Measurements from ENCODE around the gene CORO2A.

The CORO2A gene

GRCh38 chr9:98219794-98220370 is 27.4 kb upstream of the CORO2A start:
- DNase-seq, result no peak

GRCh38 chr9:98219364-98219716 is 26.9 kb upstream of the CORO2A start:
- no peak for DNase-seq

GRCh38 chr9:98218562-98219363 is 26.3 kb upstream of the CORO2A start:
- DNase-seq, result no peak

GRCh38 chr9:98217255-98217654 is 24.8 kb upstream of the CORO2A start:
- no peak for DNase-seq

- no peak for DNase-seq
These were observed 24.0 kb upstream of the CORO2A start for GRCh38 chr9:98216391-98216790.

GRCh38 chr9:98215821-98216220 is 23.4 kb upstream of the CORO2A start:
- no peak for DNase-seq

- no peak for DNase-seq
These were observed 22.8 kb upstream of the CORO2A start for GRCh38 chr9:98215271-98215670.

GRCh38 chr9:98214811-98215210 is 22.4 kb upstream of the CORO2A start:
- no peak for DNase-seq

GRCh38 chr9:98211260-98211659 is 18.8 kb upstream of the CORO2A start:
- DNase-seq, result no peak

GRCh38 chr9:98210435-98210834 is 18.0 kb upstream of the CORO2A start:
- no peak for DNase-seq

- DNase-seq, result no peak
These were observed 17.1 kb upstream of the CORO2A start for GRCh38 chr9:98209530-98209929.

GRCh38 chr9:98208635-98209034 is 16.2 kb upstream of the CORO2A start:
- DNase-seq, result no peak

GRCh38 chr9:98207606-98208005 is 15.2 kb upstream of the CORO2A start:
- DNase-seq, result no peak

- no peak for DNase-seq
These were observed 14.3 kb upstream of the CORO2A start for GRCh38 chr9:98206754-98207153.

- no peak for DNase-seq
These were observed 12.3 kb upstream of the CORO2A start for GRCh38 chr9:98204692-98205091.

- no peak for DNase-seq
These were observed 10.7 kb upstream of the CORO2A start for GRCh38 chr9:98203153-98203552.

GRCh38 chr9:98202252-98202651 is 9.8 kb upstream of the CORO2A start:
- DNase-seq, result no peak

GRCh38 chr9:98201749-98202148 is 9.3 kb upstream of the CORO2A start:
- DNase-seq, result no peak

- DNase-seq, result no peak
These were observed 8.7 kb upstream of the CORO2A start for GRCh38 chr9:98201102-98201501.

GRCh38 chr9:98199388-98200033 is 7.1 kb upstream of the CORO2A start:
- no peak for DNase-seq

- no peak for DNase-seq
These were observed 3.2 kb upstream of the CORO2A start for GRCh38 chr9:98195671-98196070.

- DNase-seq, result no peak
These were observed 1.0 kb upstream of the CORO2A start for GRCh38 chr9:98193336-98193944.

GRCh38 chr9:98191671-98192502 is 550 bp downstream of the CORO2A start:
- DNase-seq, result no peak
